ENCODE results near the gene PTRH1.

GRCh38 chr9:127729522-127730256 lies 14.2 kb upstream of the PTRH1 start:
- no peak for TF ChIP-seq CTCF (IDR thresholded peaks at IDR 0.05)
- no peak for TF ChIP-seq EP300 (IDR thresholded peaks at IDR 0.05)
- no peak for TF ChIP-seq POLR2A (IDR thresholded peaks at IDR 0.05)
